Activated B cell treated with CpG ODN at 0.5 μM for 24 hours (primary cell): ENCODE results near the gene IL10RA. TPM values are rescaled to one million over a fixed set of nuclear protein-coding genes. Genes with fewer than 3 reads are reported as not detected.

Experiments
- ATAC-seq: fragments of 200-7000 bp; cut with Tn5 transposase; one replicate; pipeline ENCODE4 v1.10.0; 2021; ENCODE audit warnings: low read depth, mild to moderate bottlenecking, moderate library complexity
- CTCF ChIA-PET: fragments of 350-600 bp; sonication (Branson Sonifier 250); formaldehyde crosslinking; loops from one replicate; lab custom pipeline; 2021; ENCODE audit warnings: antibody characterized with exemption; lab: Charles Lee
- POLR2A ChIA-PET: fragments of 350-600 bp; sonication (Branson Sonifier 250); formaldehyde crosslinking; loops from one replicate; lab custom pipeline; 2021; ENCODE audit warnings: antibody characterized with exemption; lab: Charles Lee
- DNase-seq: peaks from one replicate; pipeline ENCODE4 v3.0.0; 2022
- H3K27ac Mint-ChIP-seq: one replicate; pipeline ENCODE4 v1.8.0; 2020; ENCODE audit warnings: mixed read lengths
- H3K27me3 Mint-ChIP-seq: one replicate; pipeline ENCODE4 v1.8.0; 2021; ENCODE audit warnings: mixed read lengths
- H3K36me3 Mint-ChIP-seq: one replicate; pipeline ENCODE4 v1.8.0; 2021; ENCODE audit warnings: low read depth, mixed read lengths
- H3K4me1 Mint-ChIP-seq: one replicate; pipeline ENCODE4 v1.8.0; 2021; ENCODE audit warnings: mixed read lengths
- H3K4me3 Mint-ChIP-seq: one replicate; pipeline ENCODE4 v1.8.0; 2020; ENCODE audit warnings: mild to moderate bottlenecking, mixed read lengths
- H3K9me3 Mint-ChIP-seq: one replicate; pipeline ENCODE4 v1.8.0; 2020; ENCODE audit warnings: mixed read lengths
- CTCF ChIP-seq: fragments of 200-600 bp; IDR thresholded peaks from one replicate; pipeline ENCODE4 v1.8.0; 2022; ENCODE audit warnings: antibody characterized with exemption, mild to moderate bottlenecking
- intact Hi-C: fragments of 100-400 bp; cut with micrococcal nuclease; formaldehyde crosslinking; loops from one replicate; pipeline ENCODE4 v1.15.1; 2024
- total RNA-seq: library from RNA; stranded (reverse); gene quantifications from 2 replicates; pipeline ENCODE4 v1.2.3, GENCODE V29; 2022

Gene IL10RA
- total RNA-seq, 1 donor from 2014 or later: 350 TPM

GRCh38 chr11:117960406-117960805 lies 25.8 kb upstream of the IL10RA start:
- peaks cover 24% of the 10 kb centered on the region for H3K36me3 Mint-ChIP-seq
- DNase-seq: no peak
- no peak overlapping the region for H3K27ac Mint-ChIP-seq
- no peak for TF ChIP-seq CTCF
- POLR2A ChIA-PET: interaction anchor here (0.6 to 1.2 kb wide), 6 partner anchors 9 to 64 kb away, joined by 3 to 13 read pairs (median 4); partner anchors contain the start of gene IL10RA
- no peak overlapping the region for H3K4me3 Mint-ChIP-seq
- intact Hi-C loops: no loop called here
- H3K9me3 Mint-ChIP-seq: peaks cover 32% of the 10 kb centered on the region
- CTCF ChIA-PET: interaction anchor here (1.0 to 1.5 kb wide), 5 partner anchors 10 to 152 kb away, joined by 3 to 6 read pairs (median 3); no protein-coding TSS in a partner anchor
- H3K4me1 Mint-ChIP-seq: peaks cover 23% of the 10 kb centered on the region
- no peaks in the 10 kb centered on the region for H3K27me3 Mint-ChIP-seq
- ATAC-seq: no peak

GRCh38 chr11:117961896-117962295 lies 24.3 kb upstream of the IL10RA start:
- H3K27ac Mint-ChIP-seq: no peak overlapping the region
- ChIA-PET CTCF (no interaction called here), POLR2A (no interaction called here)
- peaks cover 22% of the 10 kb centered on the region for H3K36me3 Mint-ChIP-seq
- TF ChIP-seq CTCF: no peak
- DNase-seq: no peak
- no peaks in the 10 kb centered on the region for H3K27me3 Mint-ChIP-seq
- H3K9me3 Mint-ChIP-seq: peaks cover 32% of the 10 kb centered on the region
- H3K4me3 Mint-ChIP-seq: no peak overlapping the region
- intact Hi-C loops: no loop called here
- ATAC-seq: no peak
- H3K4me1 Mint-ChIP-seq: peaks cover 23% of the 10 kb centered on the region

- CTCF ChIA-PET: no interaction called here
- H3K4me3 Mint-ChIP-seq: no peak overlapping the region
- intact Hi-C loops: no loop called here
- TF ChIP-seq CTCF: no peak
- peaks cover 13% of the 10 kb centered on the region for H3K36me3 Mint-ChIP-seq
- H3K27ac Mint-ChIP-seq: no peak overlapping the region
- DNase-seq (no peak), ATAC-seq (no peak)
- H3K27me3 Mint-ChIP-seq: no peaks in the 10 kb centered on the region
- POLR2A ChIA-PET: interaction anchor here (1.0 to 1.6 kb wide), 2 partner anchors 10 to 16 kb away, joined by 3 to 11 read pairs; no protein-coding TSS in a partner anchor
- peaks cover 22% of the 10 kb centered on the region for H3K9me3 Mint-ChIP-seq
- peaks cover 23% of the 10 kb centered on the region for H3K4me1 Mint-ChIP-seq
These were observed 23.4 kb upstream of the IL10RA start for GRCh38 chr11:117962826-117963225.

- Mint-ChIP-seq H3K27me3 (no peaks in the 10 kb centered on the region), H3K36me3 (no peaks in the 10 kb centered on the region), H3K27ac (no peak overlapping the region), H3K4me3 (no peak overlapping the region), H3K4me1 (peaks cover 20% of the 10 kb centered on the region), H3K9me3 (no peaks in the 10 kb centered on the region)
- ATAC-seq (no peak), DNase-seq (no peak)
- ChIA-PET POLR2A (interaction anchor here (0.6 to 0.8 kb wide), 3 partner anchors 16 to 140 kb away, joined by 3 to 5 read pairs (median 3); no protein-coding TSS in a partner anchor), CTCF (interaction anchor here (1.2 kb wide), 1 partner anchor 86 kb away, joined by 3 read pairs; no protein-coding TSS in a partner anchor)
- TF ChIP-seq CTCF: no peak
- intact Hi-C loops: no loop called here
These were observed 19.3 kb upstream of the IL10RA start for GRCh38 chr11:117966908-117967307.

- Mint-ChIP-seq H3K27me3 (no peaks in the 10 kb centered on the region), H3K4me1 (peaks cover 23% of the 10 kb centered on the region), H3K36me3 (no peaks in the 10 kb centered on the region), H3K9me3 (no peaks in the 10 kb centered on the region), H3K27ac (no peak overlapping the region), H3K4me3 (no peak overlapping the region)
- no peak for TF ChIP-seq CTCF
- intact Hi-C loops: no loop called here
- POLR2A ChIA-PET: interaction anchor here (1.2 to 1.8 kb wide), 3 partner anchors 10 to 41 kb away, joined by 4 to 9 read pairs (median 7); no protein-coding TSS in a partner anchor
- ATAC-seq (no peak), DNase-seq (no peak)
- CTCF ChIA-PET: interaction anchor here (1.0 kb wide), 1 partner anchor 22 kb away, joined by 3 read pairs; no protein-coding TSS in a partner anchor
These were observed 16.8 kb upstream of the IL10RA start for GRCh38 chr11:117969160-117969991.
